ENCODE results near the gene FAM170B.

The FAM170B gene

DNA sequence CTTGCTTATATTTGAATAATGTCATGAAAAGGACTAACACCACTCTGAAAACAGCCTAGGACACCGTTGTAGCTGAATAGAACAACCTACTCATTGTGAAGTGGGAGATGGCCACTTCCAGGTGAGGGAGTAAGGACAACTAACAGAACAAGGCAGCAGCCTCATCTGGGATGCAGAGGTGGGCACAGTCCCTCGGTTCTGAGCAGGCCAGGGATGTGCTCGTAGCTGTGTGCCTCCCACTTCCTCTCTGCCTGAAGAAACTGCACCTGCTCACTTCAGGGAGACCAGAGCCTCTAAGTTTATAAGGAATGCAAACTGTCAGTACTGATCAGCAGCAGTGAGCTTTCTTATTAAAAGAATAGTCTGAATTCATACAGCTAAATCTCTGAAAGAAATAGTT is 21.0 kb downstream of the FAM170B start:
- Histone ChIP-seq H3K9me3 (no peaks in the 10 kb centered on the region), H3K4me3 (no peak overlapping the region), H3K27ac (peak overlapping the region; percentile 88 to 90), H3K36me3 (no peaks in the 10 kb centered on the region), H3K27me3 (no peaks in the 10 kb centered on the region), H3K4me1 (peaks cover 0 to 74% (median 53%) of the 10 kb centered on the region in 4 donors)
- intact Hi-C loops (cut with DNase I; ENCODE audit: low total_unique reads) = no loop called here
- TF ChIP-seq, protein P1, sequence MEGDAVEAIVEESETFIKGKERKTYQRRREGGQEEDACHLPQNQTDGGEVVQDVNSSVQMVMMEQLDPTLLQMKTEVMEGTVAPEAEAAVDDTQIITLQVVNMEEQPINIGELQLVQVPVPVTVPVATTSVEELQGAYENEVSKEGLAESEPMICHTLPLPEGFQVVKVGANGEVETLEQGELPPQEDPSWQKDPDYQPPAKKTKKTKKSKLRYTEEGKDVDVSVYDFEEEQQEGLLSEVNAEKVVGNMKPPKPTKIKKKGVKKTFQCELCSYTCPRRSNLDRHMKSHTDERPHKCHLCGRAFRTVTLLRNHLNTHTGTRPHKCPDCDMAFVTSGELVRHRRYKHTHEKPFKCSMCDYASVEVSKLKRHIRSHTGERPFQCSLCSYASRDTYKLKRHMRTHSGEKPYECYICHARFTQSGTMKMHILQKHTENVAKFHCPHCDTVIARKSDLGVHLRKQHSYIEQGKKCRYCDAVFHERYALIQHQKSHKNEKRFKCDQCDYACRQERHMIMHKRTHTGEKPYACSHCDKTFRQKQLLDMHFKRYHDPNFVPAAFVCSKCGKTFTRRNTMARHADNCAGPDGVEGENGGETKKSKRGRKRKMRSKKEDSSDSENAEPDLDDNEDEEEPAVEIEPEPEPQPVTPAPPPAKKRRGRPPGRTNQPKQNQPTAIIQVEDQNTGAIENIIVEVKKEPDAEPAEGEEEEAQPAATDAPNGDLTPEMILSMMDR (IDR thresholded peaks at IDR 0.05) = no peak
- DNase-seq = no peak

DNA sequence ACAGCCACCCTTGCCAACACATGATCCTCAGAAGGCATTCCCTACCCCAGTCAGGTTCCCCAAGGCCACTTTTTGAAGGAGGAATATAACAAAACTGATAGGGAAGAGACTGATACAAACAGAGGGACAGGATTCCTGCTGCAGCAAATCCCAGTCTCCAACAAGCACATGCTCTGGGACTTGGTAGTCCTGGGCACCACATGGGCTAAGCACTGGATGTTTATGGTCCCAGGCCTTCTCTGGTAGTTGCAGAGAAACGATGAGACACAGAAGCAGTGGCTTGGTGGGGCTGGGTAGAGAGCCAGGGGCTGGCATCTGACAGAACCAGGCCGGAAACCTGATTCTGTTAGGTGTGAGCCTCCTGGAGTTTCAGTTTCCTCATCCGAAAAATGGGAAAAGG is 21.7 kb downstream of the FAM170B start:
- H3K4me1 ChIP-seq = peaks cover 5 to 82% (median 60%) of the 10 kb centered on the region in 4 donors
- no peaks in the 10 kb centered on the region for H3K36me3 ChIP-seq
- TF ChIP-seq, protein P1 (IDR thresholded peaks at IDR 0.05) = no peak
- DNase-seq = no peak
- H3K9me3 ChIP-seq = no peaks in the 10 kb centered on the region
- no peak overlapping the region for H3K4me3 ChIP-seq
- H3K27ac ChIP-seq = peak overlapping the region in 1 of 2 donors; percentile 78
- H3K27me3 ChIP-seq = no peaks in the 10 kb centered on the region
- intact Hi-C loops (cut with DNase I; ENCODE audit: low total_unique reads) = no loop called here

DNA sequence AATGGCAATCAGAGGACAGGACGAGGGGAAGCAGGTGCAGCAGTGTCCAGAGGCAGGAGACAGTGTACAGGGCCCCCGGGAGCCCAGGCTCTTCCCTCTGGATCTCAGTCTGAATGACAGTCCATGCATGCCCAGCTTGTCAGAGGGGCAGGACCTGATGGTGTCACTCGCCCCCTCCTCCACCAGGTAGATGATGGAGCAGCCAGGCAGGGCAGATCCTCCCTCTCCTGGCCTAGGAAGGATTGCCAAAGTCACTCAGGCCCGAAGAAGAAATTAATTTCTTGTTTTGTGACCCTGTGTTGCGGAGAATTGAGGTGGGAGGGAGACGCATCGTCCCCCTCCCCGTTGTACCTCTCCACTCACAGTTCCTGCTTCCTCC is 22.5 kb downstream of the FAM170B start:
- Histone ChIP-seq H3K4me3 (no peak overlapping the region), H3K4me1 (peaks cover 5 to 90% (median 68%) of the 10 kb centered on the region in 4 donors), H3K36me3 (no peaks in the 10 kb centered on the region), H3K27ac (peak overlapping the region; percentile 40 to 78), H3K27me3 (no peaks in the 10 kb centered on the region), H3K9me3 (no peaks in the 10 kb centered on the region)
- TF ChIP-seq, protein P1 (IDR thresholded peaks at IDR 0.05) = no peak
- intact Hi-C loops (cut with DNase I; ENCODE audit: low total_unique reads) = loop anchor here (2.0 kb wide), 1 partner anchor 23 kb away; no protein-coding TSS in a partner anchor
- no peak for DNase-seq

DNA sequence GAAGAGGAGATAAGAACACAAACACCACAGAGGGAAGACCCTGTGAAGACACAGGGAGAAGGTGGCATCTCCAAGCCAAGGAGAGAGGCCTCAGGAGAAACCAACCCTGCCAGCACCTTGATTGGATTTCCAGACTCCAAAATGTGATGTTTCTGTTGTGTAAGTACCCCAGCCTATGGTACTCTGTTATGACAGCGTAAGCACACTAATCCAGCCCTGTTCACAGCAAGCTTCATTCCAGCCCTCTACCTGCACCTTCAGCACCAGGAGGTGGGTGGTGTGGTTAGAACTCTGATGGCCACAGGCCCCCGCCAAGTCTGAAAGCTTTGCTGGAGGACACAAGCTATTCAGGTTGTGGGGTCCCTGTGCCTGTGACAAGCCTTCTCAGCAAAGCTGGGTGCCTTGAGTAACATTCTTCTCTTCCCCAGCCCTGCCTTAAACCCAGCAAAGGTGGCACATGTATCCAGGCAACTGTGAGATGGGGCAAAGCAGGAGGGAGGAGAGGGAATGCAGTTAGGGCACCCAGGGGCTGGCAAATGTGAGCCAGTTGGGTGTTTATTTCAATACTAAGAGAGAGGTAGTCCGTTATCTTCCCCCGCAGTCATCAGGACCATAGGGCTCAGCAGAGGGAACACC is 23.0 kb downstream of the FAM170B start:
- peak overlapping the region; percentile 40 to 78 for H3K27ac ChIP-seq
- no peak for DNase-seq

DNA sequence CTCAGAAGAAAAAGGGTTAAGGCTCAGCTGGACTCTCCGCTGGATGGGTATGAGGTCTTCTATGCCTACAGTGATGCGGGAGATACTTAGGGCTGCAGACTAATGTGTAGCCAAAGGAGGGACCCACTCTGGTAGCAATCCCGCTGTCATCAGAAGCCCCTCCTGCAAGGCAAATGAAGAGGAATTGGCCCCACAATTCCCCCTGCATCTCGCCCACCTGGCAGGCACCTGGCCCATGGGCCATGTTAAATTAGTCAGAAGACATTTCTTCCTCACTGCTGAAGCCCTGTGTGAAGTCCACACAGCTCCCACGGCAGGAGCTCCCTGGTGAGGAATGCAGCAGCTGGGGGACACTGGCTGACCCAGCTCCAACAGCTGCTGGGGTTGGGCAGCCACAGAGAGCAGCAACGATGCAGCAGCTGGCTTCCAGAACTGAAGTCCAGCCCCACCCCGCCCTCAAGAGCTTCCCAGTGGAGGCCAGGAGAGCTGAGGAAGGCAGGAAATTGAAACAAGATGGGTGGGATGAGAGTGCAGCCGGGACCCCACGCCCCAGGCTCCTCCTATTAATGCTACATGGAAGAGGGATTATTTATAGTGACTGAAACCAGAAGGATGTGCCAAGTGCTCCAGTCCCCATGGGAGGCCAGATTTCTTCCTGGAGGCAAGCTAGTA is 24.0 kb downstream of the FAM170B start:
- peak overlapping the region; percentile 40 to 78 for H3K27ac ChIP-seq
- intact Hi-C loops (cut with DNase I; ENCODE audit: low total_unique reads) = loop anchor here (2.0 kb wide), 1 partner anchor 21 kb away; no protein-coding TSS in a partner anchor
- no peaks in the 10 kb centered on the region for H3K36me3 ChIP-seq
- TF ChIP-seq, protein P1 (IDR thresholded peaks at IDR 0.05) = no peak
- no peaks in the 10 kb centered on the region for H3K9me3 ChIP-seq
- peak; percentile 34 to 79 for DNase-seq
- H3K4me1 ChIP-seq = peaks cover 5 to 100% (median 75%) of the 10 kb centered on the region in 4 donors
- H3K27me3 ChIP-seq = no peaks in the 10 kb centered on the region
- H3K4me3 ChIP-seq = peak overlapping the region; percentile 1 to 4

More for the DNA sequence above, 23.0 kb downstream of the FAM170B start:
- Histone ChIP-seq H3K4me1 (peaks cover 5 to 93% (median 70%) of the 10 kb centered on the region in 4 donors), H3K4me3 (no peak overlapping the region), H3K36me3 (no peaks in the 10 kb centered on the region), H3K27me3 (no peaks in the 10 kb centered on the region), H3K9me3 (no peaks in the 10 kb centered on the region)
- intact Hi-C loops (cut with DNase I; ENCODE audit: low total_unique reads) = loop anchor here (2.0 kb wide), 1 partner anchor 22 kb away; no protein-coding TSS in a partner anchor
- TF ChIP-seq, protein P1 (IDR thresholded peaks at IDR 0.05) = no peak
